Measurements from ENCODE around the gene BRAT1.
"Not testable (repeated sequence)": the region's sequence is repeated elsewhere in the genome, so short reads cannot be mapped to it uniquely, and the experiment has no call there.

The BRAT1 gene

DNA sequence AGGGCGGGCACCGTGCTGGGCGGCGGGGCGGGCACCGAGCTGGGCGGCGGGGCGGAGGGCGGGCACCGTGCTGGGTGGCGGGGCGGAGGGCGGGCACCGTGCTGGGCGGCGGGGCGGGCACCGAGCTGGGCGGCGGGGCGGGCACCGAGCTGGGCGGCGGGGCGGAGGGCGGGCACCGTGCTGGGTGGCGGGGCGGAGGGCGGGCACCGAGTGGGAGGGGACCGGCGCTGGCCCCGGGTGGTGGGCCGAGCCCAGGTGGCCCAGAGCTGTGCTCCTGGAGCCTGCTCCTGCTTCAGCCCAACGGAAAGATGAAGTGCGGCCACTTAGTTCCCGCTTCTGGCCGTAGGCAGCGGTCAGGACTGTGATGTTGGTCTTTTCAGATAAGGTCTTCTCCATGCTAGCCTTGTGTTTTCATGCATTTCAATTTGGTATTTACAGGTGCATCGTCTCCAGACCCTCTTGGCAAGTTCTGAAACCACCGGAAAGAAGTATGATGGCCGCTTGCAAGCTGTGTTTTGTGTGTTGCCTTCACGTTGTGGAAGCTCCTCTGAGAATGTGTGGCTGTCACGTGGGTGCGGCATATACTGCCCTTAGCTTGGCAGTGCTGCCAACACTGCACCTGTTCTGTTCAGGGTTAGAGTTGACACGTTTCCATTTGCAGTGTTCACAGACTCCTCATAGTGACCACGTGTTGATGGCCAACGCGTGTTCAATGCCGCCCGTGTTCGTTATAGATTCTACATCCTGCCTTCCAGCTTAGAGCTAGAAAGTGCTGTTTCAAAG lies 28.7 kb upstream of the BRAT1 start:
- DNase-seq (ENCODE audit: low spot score) = no peak

DNA sequence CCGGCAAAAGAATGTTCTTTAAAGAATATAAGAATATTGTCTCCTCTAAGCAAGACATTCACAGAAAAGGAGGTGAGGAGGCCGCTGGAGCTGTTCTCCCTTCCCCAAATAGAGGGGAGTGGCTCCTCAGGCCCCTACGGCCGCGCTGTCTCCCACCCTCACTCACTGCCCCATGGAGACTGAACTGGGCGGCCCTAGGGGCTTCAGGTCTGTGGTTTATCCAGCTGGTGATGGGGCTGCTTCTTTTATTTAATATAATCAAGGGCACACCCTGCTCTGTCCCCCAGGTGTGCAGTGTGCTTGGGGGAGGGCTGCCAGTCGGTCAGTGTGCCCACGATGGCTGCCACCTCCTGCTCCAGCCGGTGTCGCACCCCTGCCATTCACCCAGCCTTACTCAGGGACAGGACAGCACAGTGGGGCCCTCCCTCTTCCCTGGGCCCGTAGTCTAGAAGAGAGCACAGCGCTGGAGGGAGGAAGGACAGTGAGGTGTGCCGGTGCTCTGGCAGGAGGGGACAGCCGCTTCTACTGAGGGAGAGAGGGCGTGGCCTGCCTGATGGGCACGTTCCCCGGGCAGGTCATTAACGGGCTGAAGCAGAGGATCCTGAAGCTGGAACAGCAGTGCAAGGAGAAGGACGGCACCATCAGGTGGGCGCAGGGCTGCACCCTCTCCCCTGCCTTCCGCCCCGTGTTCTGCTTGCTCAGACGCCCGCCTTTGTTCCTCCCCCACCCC lies 26.8 kb upstream of the BRAT1 start:
- DNase-seq (ENCODE audit: low spot score) = no peak

DNA sequence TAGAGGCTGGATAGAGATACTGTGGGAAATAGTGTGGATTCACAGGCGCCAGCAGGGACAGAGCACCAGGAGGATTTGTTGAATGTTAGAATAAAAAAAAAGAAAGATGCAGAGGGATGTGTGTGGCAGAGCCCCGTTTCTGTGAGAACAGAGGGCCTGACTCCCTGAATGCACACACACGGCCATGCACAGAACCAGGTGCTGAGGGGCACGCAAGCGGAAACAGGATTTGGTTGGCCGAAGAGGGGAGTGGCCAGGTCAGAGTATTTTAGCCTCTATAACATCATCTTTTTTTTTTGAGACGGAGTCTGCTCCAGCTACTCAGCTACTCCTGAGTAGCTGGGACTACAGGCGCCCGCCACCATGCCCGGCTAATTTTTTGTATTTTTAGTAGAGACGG lies 25.3 kb upstream of the BRAT1 start:
- DNase-seq (ENCODE audit: low spot score) = no peak

DNA sequence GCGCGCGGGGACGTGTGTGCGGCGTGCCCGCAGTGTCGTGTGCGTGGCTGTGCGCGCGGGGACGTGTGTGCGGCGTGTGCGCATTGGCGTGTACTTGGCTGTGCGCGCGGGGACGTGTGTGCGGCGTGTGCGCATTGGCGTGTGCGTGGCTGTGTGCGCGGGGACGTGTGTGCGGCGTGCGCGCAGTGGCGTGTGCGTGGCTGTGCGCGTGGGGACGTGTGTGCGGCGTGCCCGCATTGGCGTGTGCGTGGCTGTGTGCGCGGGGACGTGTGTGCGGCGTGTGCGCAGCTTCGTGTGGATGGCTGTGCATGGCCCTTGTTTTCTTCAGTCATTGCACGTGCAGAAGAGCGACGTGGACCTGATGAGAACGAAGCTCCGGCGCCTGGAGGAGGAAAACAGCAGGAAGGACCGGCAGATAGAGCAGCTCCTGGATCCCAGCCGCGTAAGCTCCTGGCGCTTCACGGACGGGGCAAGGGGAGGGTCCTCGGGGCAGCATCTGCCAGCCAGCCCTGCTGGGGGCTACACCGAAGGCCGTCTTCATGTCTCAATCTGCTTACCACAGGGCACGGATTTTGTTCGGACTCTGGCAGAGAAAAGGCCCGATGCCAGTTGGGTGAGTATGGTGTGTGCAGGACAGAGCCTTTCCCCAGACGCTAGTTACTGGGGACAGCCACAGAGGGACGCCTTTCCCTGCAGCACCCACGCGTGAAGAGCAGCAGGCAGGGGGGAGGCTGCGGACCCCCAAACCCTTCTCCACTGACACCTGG lies 22.8 kb upstream of the BRAT1 start:
- DNase-seq (ENCODE audit: low spot score) = no peak

DNA sequence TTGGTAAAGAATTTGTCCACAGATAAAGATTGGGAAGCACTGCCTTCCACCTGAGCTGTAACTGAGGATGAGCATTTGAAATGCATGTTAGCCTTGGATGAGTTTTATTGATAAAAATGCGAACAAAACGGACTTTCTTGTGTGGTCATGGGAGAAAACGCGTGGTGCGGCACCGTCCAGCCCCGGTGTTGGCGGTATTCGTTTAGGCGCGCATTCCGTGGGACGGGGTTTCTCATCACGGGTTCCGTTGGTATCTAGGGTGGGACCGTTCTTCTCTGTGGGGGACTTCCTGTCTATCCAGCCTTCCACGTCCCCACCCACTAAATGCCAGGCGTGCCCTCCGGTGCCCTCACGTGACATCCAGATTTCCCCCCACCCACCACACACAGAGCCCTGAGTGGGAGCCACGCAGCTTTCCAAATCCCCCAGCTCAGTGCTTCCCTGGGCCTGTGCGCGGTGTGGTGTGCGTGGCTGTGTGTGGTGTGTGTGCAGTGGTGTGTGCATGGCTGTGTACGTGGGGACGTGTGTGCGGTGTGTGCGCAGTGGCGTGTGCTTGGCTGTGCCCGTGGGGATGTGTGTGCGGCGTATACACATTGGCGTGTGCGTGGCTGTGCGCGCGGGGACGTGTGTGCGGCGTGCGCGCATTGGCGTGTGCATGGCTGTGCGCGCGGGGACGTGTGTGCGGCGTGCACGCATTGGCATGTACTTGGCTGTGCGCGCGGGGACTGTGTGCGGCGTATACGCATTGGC lies 21.6 kb upstream of the BRAT1 start:
- DNase-seq (ENCODE audit: low spot score) = no peak

DNA sequence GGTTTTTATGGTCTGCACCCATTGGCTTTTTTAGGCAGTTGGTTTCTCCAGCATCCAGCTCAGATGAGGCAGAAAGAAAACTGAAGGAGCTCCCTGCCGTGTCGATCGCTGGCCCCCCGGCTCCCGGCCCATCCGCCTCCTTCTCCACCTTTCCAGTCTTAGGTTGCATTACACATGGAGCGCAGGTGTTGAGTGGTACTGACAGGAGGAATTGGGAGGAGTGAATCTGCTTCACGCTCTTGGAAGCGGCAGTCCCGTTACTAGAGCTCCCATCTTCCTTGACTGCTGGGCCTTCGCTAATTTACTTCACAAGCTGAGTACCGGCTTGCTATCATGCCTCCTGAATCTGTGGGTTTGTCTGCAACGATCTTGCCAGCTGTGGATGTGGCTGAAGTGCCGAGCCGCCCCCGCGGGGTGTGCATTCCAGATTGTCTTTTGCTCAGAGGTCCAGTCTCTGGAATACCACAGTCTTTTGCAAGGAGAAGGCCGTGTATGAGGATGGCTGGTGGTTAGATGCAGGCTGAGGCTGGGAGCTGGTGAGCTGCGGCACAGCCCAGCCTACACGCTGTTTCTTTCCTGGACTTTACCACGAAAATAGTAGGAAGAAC lies 20.5 kb upstream of the BRAT1 start:
- DNase-seq (ENCODE audit: low spot score) = no peak

DNA sequence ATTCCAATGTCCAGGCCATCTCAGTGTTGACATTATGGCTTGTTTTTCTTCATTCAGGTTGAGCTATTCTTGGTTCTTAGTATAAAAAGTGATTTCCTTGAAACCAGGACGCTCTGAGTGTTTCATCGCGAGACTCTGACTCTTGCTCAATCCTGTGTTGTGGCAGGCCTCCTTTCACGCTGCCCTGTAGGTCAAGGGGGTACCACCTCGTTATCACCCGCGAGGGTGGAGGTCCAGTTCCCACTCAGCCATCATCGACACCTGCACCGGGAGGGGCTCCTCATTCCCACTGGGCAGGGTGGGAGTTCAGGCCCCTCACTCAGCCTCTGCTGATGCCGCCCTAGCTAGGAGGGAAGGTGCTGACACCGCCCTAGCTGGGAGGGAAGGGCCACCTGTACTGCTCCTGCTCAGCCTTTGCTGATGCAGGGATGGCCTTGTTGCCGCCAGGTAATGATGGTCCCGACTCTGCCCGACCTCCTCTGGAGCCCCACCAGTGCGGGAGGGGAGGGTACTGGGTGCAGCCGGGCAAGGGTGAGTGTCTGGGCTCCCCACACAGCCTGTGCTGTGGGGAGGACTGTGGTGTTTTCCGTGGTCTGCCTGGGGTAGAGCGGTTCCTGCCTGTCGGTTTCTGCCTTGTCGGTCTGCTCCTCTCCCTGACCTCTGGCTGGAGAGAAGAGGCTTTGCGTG lies 19.9 kb upstream of the BRAT1 start:
- no peak for DNase-seq (ENCODE audit: low spot score)

DNA sequence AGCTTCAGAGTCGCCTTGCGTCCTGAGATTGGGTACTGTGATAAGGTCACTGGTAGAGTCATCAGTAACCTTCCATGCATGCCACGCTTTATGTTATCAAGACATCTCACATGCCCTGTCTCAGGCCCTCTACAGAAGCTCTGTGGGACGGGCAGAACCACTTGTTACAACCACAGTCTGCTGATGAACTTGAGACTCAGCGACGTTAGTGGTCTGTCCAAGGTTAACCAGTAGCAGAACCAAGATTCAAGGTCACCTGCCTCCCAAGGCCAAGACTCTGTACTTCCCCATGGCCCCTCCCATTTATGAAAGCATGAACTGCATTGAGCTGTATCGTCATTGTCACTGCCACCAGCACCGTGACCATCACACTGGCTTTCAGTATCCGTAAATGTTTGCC lies 18.4 kb upstream of the BRAT1 start:
- no peak for DNase-seq (ENCODE audit: low spot score)

DNA sequence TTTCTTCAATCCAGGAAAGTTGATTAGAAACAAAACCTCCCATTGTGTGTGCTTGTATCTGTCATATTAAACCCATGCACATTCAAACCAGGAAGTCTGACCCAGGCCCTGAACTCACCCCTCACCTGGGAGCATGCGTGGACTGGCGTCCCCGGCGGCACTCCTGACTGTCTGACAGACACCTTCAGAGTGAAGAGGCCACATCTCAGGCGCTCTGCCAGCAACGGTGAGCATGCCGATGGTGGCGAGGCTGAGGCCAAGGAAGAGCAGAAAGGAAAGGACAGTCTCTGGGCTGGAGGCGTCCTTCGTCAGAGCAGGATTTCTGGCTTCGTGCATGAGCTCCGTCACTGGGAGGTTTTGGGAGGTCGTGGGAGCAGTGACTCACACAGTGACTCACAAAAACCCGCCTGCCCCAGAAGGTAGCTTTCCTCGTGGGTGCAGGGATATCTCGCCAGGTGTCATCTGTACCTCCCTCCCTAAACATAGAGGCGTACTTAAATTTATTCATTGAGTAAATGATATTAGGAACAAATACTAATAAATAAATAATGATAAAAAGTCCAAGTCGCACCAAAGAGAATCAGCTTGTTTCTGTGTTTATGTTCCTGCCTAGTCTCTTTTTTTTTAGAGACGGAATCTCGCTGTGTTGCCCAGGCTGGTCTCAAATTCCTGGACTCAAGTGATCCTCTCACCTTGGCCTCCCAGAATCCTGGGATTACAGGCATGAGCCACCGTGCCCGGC lies 16.9 kb upstream of the BRAT1 start:
- no peak for DNase-seq (ENCODE audit: low spot score)

DNA sequence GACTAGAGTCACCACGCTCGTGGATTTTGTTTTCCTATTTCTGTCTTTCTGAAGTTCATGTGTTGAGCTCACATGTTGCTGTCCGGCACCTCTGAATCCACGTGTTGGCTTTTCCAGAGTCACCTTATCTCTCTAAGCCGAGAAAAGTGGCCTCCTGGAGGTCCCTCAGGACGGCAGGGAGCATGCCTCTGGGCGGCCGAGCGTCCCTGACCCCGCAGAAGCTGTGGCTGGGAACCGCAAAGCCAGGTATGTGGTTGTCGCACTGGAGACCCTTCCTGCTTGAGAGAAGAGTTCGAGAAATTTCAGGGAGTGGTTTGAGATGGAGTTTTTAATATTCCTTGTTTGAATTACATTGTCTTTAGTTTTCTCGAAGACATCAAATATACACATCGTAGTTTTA lies 16.1 kb upstream of the BRAT1 start:
- DNase-seq (ENCODE audit: low spot score) = no peak

DNA sequence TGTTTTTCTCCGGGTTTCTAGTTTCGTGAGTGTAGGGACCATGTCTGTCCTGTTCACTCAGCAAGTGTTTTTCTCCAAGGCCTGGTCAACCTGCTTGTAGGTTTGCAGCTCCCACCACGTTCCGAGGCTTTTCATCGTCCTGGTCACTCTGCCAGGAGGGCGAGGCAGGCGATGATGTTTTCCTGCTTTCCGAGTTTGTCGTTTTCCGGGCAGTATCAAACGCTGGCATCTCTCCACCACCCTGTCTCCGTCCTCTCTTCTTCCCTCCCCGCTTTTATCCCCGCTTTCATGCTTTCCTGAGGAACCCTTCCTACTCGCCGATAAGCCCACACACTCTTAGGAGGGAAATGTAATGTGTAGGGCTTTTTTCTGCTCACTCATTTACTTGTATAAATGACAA lies 14.7 kb upstream of the BRAT1 start:
- no peak for DNase-seq (ENCODE audit: low spot score)

DNA sequence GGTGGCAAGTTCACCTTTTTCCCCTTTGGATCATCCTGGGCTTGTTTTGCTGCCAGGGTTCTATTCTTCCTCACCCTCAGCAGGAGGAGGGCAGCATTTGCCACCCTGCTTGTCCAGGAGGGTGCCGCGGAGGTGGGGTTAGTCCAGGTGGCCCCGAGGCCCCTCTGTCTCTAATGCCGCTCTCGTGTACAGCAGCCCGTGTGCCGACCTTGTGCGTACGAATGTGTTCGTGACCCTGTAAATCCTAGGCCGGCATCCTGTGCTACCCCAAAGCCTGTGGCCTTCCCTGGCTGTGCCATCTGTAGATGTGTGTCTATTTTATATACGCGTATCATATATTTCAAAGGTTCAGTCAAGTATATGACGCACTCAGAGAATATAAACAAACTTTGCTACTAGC lies 14.1 kb upstream of the BRAT1 start:
- no peak for DNase-seq (ENCODE audit: low spot score)

DNA sequence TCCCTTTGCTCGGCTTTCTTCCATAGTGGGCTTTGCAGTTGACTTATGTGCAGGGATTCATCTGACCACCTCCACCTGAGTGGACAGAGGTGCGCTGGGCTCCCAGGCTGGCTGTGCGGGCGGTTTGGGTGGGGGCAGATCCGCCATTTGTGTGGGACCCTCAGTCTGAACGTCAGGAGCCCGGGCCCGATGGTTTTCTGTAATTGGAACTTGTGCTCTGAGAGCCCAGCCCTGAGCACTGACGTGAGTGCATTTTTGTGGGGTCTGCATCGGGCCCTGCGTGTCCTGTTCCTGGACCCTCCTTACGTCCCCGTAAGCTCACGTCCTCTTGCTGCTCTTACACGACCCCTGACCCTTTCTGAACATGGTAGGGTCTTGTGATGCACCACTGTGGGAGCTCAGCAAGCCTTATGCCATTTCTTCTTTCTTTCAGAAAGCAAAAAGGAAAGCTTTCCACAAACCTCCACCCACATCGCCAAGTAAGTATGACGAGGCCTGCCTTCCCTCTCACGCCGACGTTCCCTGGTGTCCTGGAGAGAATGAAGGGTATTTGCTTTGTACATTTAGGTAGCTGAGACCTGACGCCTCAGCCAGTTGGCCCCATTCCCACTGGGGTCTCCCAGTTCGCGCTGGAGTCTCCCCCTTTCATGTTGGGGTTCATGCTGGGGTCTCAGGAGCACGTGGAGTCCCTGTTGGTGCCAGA lies 13.3 kb upstream of the BRAT1 start:
- DNase-seq (ENCODE audit: low spot score) = no peak

DNA sequence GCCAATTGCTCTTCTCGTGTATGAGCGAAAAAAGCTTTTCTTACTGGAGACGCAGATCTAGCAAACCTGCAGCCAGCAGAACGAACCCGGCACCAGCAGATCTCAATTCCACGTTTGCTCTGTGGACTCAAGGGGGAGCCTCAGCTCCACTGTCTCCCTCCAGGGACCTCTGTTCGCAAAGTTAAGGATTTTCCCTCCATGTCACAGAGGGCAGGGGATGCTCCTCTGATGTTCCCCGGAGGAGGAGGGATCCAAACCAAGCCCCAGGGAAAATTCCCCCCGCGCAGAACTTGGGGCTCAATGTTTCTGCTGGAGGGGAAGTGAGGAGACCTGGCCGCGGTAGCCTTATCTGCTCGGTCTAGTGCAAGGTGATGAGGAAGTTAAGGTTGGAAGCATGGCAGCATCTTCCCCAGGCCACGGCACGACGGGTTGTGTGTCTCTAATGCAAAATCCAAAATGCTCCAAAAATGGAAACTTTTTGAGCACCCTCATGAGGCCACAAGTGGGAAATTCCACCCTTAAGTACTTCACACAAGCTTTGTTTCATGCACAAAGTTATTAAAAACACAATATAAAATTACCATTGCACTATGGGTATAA lies 12.5 kb upstream of the BRAT1 start:
- DNase-seq (ENCODE audit: low spot score) = no peak

DNA sequence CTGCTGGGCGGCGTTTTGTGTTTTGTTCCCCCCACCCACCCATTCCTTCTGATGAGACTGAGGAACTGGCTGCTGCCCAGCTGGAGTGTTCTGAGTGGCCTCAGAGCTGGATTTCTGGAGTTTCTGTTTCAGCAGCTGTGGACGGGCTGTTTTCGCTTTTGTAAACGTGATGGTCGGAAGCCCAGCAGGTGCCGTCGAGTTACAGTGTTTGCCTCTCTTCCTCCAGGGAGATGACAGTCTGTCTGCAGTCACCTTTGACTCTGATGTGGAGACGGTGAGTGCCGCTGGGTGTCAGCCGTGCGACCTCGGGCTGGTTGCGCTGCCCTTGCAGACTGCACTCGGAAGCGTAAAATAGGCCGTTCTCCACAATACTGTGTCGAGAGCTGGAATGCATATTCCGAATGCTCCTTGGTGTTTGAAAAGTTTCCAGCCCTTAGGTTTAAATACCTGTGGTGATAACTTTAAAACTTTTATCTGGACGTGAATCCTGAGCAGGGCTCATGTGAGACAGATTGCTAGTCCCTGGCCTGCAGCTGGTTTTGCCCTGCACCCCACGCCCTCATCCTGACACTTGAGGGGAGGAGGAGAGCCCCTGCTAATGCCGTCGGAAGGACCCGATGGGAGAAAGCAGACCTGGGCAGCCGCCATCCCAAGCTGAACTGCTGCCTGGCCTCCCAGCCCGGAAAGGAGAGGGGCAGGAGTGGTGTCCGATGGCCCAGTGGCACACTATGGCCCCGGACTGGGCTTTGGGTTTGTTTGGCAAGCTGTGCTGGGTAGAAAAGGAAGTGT lies 11.8 kb upstream of the BRAT1 start:
- no peak for DNase-seq (ENCODE audit: low spot score)

DNA sequence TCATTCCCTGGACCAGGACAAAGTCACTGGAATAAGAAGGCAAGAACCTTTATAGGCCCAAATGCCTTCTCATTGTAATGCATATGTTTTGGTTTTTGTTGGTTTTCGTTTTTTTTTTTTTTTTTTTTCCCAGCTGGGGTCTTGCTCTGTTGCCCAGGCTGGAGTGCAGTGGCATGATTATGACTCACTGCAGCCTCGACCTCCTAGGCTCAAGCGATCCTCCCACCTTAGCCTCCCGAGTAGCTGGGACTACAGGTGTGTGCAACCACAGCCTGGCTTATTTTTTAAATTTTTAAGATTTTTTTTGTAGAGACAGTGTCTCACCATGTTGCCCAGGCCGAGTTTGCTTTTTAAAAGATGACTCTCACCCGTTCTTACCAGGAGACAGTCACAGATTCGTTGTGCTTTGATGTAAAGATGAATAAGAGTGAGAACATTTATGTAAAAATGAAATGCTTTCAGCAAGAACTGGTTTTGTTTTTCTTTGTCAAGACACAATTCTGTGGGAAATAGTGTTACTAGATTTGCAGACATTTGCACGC lies 11.1 kb upstream of the BRAT1 start:
- no peak for DNase-seq (ENCODE audit: low spot score)

DNA sequence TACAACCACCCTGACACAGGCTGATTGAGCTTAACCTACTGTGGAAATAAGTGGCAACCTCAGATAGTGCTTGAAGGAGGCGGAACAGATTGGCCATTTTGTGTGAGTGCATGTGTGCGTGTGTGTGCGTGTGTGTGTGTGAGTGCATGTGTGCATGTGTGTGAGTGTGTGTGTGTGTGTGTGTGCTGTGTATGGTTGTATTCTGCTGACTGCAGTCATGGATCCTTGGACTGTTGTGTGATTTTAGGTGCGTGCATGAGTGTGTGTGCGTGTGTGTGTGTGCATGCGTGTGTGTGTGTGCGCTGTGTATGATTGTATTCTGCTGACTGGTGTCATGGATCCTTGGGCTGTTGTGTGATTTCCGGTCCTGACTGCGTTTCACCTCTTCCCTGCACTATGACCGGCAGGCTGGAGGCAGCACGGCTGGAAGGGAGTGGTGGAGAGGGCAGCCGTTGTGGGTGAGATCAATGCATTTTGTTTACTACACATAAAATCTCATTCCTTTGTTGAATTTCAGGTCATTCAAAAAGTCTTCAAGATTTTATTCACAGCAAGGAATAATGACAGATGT lies 9.7 kb upstream of the BRAT1 start:
- no peak for DNase-seq (ENCODE audit: low spot score)

DNA sequence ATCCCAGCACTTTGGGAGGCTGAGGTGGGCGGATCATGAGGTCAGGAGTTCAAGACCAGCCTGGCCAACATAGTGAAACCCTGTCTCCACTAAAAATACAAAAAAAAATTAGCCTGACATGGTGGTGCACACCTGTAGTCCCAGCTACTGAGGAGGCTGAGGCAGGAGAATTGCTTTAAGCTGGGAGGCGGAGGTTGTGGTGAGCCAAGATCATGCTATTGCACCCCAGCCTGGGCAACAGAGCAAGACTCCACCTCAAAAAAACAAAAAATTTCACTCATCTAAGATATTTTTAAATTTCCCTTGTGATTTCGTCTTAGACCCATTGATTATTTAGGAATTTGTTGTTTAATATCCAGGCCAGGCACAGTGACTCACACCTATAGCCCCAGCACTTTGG lies 8.6 kb upstream of the BRAT1 start:
- DNase-seq (ENCODE audit: low spot score) = not testable (repeated sequence)

Measured in hematopoietic multipotent progenitor cell treated with erythropoietin and hydrocortisone succinate and interleukin-3 and kit ligand, for 17 days (in vitro differentiated cells).